IPS-20b (cell line): ENCODE results near the gene HDDC2.

Experiments
- H3K27ac ChIP-seq: one replicate; pipeline ENCODE4 v1.5.1; 2013; ENCODE audit warnings: low read length
- H3K27me3 ChIP-seq: 2 replicates; pipeline ENCODE4 v1.6.1; 2013; ENCODE audit warnings: mild to moderate bottlenecking, low read length, inconsistent platforms; ENCODE audit not compliant: insufficient read depth
- H3K36me3 ChIP-seq: 2 replicates; pipeline ENCODE4 v1.6.1; 2013; ENCODE audit warnings: low read depth, mild to moderate bottlenecking, inconsistent platforms, low read length, moderate library complexity; ENCODE audit not compliant: insufficient read depth
- H3K4me1 ChIP-seq: 2 replicates; pipeline ENCODE4 v1.6.1; 2013; ENCODE audit warnings: mild to moderate bottlenecking, control low read depth, inconsistent platforms, low read length, moderate library complexity; ENCODE audit not compliant: insufficient read depth
- H3K4me3 ChIP-seq: 2 replicates; pipeline ENCODE4 v1.5.1; 2013; ENCODE audit warnings: mild to moderate bottlenecking, low read length, inconsistent platforms
- H3K9ac ChIP-seq: 2 replicates; pipeline ENCODE4 v1.6.1; 2013; ENCODE audit warnings: low read depth, mild to moderate bottlenecking, inconsistent platforms, low read length, moderate library complexity
- H3K9me3 ChIP-seq: 2 replicates; pipeline ENCODE4 v1.6.1; 2013; ENCODE audit warnings: mild to moderate bottlenecking, low read depth, low read length, inconsistent platforms; ENCODE audit not compliant: insufficient read depth

The HDDC2 gene

DNA sequence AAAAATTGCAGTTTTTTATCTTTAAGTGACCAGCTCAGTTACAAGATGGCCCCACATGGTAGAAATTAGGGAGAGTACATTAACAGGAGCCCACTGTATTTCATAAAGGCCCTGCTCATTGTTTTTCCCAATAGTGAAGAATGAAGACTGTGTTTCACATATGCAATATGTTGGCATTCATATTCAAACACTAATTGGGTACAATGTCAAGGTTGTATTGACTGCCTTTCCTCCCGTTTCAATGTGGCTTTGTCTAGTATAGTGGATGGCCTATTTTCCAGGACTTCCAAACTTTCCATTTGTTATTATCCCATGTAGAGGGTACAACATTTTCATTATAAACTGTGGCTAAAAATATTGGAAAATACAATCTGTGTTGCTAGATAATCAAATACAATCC, 51.3 kb downstream of the HDDC2 start:
- Histone ChIP-seq H3K27me3 (no peaks in the 10 kb centered on the region), H3K27ac (no peak overlapping the region), H3K9me3 (no peaks in the 10 kb centered on the region), H3K4me3 (no peak overlapping the region), H3K9ac (no peak overlapping the region), H3K4me1 (peaks cover 8% of the 10 kb centered on the region; the same call in 1 of the 2 replicates), H3K36me3 (no peaks in the 10 kb centered on the region)

DNA sequence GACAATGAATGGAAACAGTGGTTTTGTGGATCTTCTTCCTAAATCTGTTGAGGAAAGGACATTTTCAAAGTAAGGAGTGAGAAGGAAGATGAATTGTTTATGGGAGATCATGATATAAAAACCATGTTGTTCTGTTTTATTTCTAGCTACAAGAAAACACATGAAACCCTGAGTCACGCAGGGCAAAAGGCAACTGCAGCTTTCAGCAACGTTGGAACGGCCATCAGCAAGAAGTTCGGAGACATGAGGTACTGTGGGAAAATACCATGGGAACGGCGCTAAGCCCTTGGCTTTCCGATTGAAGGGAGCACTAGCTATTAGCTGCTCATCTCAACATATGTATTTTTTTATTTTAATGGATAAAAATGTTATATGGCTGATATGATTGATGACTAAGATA, 53.6 kb downstream of the HDDC2 start:
- H3K36me3 ChIP-seq: no peaks in the 10 kb centered on the region
- H3K27ac ChIP-seq: no peak overlapping the region
- H3K9ac ChIP-seq: no peak overlapping the region
- no peaks in the 10 kb centered on the region for H3K27me3 ChIP-seq
- H3K4me3 ChIP-seq: no peak overlapping the region
- peaks cover 13% of the 10 kb centered on the region; the same call in 1 of the 2 replicates for H3K4me1 ChIP-seq
- no peaks in the 10 kb centered on the region for H3K9me3 ChIP-seq

DNA sequence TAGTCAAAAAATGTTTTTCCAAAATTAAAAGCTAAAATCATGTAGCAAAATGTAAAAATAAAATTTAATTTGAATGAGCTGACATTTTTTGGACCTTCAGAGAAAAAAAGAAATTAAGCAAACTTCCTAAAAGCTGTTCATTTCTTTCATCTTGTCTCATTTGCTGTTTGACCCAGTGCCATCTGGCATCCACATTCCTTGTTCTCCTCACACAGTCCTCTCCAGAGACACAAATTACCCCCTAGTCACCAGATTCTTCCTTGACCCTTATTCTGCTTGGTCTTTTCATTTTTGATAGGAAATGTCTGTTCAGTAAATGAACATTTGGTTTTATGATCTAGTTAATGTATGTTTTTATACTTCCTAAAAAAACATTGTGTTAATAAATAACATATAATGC, 55.2 kb downstream of the HDDC2 start:
- H3K36me3 ChIP-seq: no peaks in the 10 kb centered on the region
- no peak overlapping the region for H3K4me3 ChIP-seq

DNA sequence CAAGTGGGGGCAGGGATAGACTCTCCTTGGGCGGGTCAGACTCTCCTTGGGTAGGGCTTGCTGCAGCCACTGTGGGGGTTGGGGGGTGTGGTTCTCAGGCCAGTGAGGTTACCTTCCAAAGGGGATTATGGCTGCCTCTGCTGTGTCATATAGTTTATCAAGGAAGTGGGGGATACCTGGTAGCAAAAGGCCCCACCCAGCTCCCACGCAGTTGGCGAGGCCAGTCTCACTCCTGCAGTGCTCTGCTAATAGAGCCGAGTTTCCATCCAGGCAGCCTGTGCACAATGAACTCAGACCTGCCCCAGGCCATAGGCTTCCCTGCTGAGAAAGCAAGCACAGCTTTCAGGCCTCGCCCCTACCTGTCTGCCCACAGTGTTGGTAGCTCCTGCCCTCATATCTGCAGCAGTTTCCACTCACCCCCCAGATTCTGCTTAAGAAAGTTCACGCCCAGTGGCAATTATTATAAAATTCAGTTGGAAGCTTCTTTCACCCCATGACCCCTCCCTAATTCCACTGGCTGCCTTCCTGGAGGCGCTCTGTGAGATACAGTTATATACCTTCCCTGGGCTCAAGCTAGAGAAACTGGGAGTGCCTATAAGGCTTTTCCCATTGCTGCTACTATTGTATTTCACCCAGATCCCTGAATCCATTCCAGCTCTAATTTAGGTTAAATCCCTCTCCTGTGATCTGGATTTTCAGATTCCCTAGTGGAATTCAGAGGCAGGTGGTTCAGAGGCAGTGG, 56.1 kb downstream of the HDDC2 start:
- no peak overlapping the region for H3K9ac ChIP-seq
- H3K27me3 ChIP-seq: no peaks in the 10 kb centered on the region

More for the DNA sequence above, 55.2 kb downstream of the HDDC2 start:
- no peak overlapping the region for H3K27ac ChIP-seq
- H3K9ac ChIP-seq: no peak overlapping the region
- peaks cover 13% of the 10 kb centered on the region; the same call in 1 of the 2 replicates for H3K4me1 ChIP-seq
- H3K9me3 ChIP-seq: no peaks in the 10 kb centered on the region
- no peaks in the 10 kb centered on the region for H3K27me3 ChIP-seq

DNA sequence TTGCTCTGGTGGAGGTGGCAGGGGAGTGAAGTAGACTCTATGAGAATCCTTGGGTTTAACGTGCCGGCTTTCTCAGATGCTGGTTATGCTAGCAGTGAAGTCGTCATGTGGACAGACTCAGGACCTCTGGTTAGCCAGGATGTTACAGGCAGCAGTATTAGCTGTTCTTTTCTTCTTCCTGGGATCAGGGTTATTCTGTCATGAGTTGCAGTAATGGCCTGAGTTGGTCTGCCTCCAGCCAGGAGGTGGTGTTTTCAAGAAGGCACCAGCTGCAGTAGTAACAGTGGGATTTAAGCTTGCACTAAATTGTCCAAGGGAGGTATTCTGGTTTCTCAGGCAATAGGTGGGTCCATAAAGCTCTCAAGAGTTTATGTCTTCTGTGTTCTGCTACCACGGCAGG, 56.7 kb downstream of the HDDC2 start:
- Histone ChIP-seq H3K27ac (no peak overlapping the region), H3K4me3 (no peak overlapping the region), H3K4me1 (peaks cover 10% of the 10 kb centered on the region; the same call in 1 of the 2 replicates), H3K9ac (no peak overlapping the region), H3K9me3 (no peaks in the 10 kb centered on the region), H3K36me3 (no peaks in the 10 kb centered on the region), H3K27me3 (no peaks in the 10 kb centered on the region)

More for the DNA sequence above, 56.1 kb downstream of the HDDC2 start:
- Histone ChIP-seq H3K4me1 (peaks cover 13% of the 10 kb centered on the region; the same call in 1 of the 2 replicates), H3K4me3 (no peak overlapping the region), H3K36me3 (no peaks in the 10 kb centered on the region), H3K27ac (no peak overlapping the region), H3K9me3 (no peaks in the 10 kb centered on the region)

DNA sequence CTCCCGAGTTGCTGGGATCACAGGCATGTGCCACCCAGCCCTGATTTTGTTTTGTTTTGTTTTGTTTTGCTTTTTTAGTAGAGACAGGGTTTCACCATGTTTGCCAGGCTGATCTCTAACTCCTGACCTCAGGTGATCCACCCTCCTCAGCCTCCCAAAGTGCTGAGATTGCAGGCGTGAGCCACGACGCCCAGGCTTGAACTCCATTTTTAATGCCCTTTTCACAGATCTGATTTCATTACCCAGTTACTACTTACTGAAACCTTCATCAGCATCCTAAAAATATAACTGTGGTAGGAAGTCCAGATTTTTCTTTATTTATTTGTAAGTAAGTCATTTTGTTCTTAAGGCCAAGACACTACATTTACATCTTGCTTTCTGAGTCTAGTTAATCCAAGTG, 64.0 kb downstream of the HDDC2 start:
- no peaks in the 10 kb centered on the region for H3K27me3 ChIP-seq
- H3K4me3 ChIP-seq: no peak overlapping the region
- no peaks in the 10 kb centered on the region for H3K4me1 ChIP-seq
- H3K27ac ChIP-seq: no peak overlapping the region
- H3K9ac ChIP-seq: no peak overlapping the region
- no peaks in the 10 kb centered on the region for H3K9me3 ChIP-seq
- H3K36me3 ChIP-seq: no peaks in the 10 kb centered on the region

DNA sequence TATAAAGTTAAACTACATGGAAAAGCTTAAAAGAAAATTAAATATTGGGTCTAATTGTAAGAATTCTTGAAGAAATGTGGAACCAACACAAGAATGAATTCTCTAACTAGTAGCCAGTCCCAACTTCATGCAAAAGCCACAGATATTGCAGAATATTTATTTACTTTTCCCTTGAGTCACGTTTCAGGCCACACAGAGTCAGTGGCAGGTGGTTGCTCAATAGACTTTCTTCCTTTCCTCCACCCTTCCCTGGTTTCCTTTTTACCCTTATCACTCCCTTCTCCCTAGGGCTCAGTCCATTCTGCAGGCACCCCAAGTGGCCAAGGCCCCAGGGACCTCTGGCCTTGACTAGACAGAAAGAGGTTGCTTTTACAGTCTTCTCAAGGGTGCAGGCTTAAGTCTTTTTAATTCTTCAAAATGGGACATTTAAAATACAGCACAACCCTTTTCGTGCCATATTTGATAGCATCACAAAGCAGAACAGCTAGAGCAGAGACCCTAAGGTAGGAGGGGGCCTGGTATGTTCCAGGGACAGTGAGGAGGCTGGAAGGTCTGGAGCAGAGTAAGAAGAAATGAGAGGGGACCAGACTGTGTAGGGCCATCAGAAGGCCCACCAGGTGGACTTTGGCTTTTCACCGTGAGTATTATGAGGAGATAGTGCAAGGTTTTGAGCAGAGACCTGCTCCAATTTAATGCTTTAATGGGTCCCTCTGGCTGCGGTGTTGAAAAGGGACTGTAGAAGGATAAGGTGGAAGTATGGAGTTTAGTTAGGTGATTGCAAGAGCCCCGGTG, 65.0 kb downstream of the HDDC2 start:
- no peak overlapping the region for H3K27ac ChIP-seq
- H3K27me3 ChIP-seq: no peaks in the 10 kb centered on the region
- H3K36me3 ChIP-seq: no peaks in the 10 kb centered on the region

DNA sequence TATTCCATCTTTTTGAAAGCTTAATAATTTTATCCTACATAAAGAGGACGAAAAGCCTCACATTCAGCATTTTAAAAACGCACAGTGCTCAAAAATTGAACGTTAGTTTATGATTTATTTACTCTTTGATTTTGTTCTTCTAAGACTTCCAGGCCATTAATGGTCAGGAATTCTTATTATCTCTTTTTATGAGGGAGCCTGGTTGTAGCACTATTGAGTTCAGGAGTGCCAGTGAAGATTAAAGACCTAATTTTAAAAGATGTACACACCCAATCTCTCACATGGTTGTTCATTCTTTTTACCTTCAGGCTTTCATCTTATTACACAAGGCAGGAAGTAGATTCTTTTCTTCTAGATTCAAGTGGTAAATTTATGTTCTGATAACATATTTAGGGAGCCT, 68.6 kb downstream of the HDDC2 start:
- no peaks in the 10 kb centered on the region for H3K4me1 ChIP-seq
- no peaks in the 10 kb centered on the region for H3K27me3 ChIP-seq
- H3K4me3 ChIP-seq: no peak overlapping the region
- H3K9ac ChIP-seq: no peak overlapping the region
- H3K9me3 ChIP-seq: no peaks in the 10 kb centered on the region
- no peaks in the 10 kb centered on the region for H3K36me3 ChIP-seq
- H3K27ac ChIP-seq: no peak overlapping the region

More for the DNA sequence above, 65.0 kb downstream of the HDDC2 start:
- Histone ChIP-seq H3K9me3 (no peaks in the 10 kb centered on the region), H3K4me1 (no peaks in the 10 kb centered on the region), H3K4me3 (no peak overlapping the region), H3K9ac (no peak overlapping the region)

DNA sequence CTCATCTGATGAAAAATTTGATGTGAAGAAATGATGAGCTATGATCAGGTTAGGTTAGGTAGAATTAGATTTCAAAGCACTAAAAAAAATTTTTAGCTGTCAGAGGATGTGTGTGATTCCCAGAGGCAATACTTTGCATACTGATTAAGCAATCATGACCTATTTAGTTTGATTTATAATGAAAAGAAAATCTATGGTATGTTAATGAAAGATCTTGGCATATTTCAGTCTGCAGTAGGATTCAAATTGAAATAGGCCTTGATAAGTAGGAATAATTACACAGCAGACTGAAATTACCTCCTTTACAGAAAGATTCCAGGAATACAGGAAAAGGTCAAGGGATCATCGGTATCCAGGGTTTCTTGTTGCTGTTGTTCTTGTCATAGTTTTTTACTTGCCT, 69.3 kb downstream of the HDDC2 start:
- Histone ChIP-seq H3K4me3 (no peak overlapping the region), H3K27ac (no peak overlapping the region)

DNA sequence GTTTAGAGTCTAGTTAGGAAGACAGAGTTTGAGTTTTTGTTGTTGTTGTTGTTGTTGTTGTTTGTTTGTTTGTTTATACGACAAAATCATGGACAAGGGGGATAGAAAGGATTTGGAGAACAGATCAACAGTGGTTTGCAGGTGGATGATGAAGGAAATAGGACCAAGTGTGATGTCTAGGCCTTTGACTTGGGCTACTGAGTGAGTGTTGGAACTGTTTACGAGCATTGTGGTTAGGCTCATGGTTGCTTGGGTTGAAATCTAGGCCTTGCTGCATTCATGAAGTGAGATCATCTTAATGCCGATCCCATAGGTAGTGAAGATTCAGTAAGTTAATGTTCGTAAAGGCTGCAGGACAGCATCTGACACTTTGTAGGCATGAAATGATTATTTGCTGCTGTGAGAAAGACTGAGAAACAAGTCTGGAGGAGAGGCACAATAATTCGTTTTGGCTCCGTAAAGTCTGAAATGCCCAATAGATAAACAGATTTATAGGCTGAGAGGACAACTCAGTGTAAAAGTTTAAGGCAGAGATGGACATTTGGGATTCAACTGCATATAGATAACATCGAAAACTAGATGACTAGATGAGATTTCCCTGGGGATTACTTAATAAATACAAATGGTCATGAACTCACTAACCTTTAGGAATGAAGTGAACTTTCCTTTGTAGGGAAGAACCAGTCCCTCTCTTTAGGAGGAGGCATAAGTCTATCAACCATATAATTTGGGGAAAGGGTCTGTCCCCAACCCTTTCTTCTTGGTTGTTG, 70.0 kb downstream of the HDDC2 start:
- H3K36me3 ChIP-seq: no peaks in the 10 kb centered on the region
- no peak overlapping the region for H3K27ac ChIP-seq
- H3K9me3 ChIP-seq: no peaks in the 10 kb centered on the region
- H3K9ac ChIP-seq: no peak overlapping the region
- no peak overlapping the region for H3K4me3 ChIP-seq
- no peaks in the 10 kb centered on the region for H3K4me1 ChIP-seq
- no peaks in the 10 kb centered on the region for H3K27me3 ChIP-seq

More for the DNA sequence above, 69.3 kb downstream of the HDDC2 start:
- Histone ChIP-seq H3K4me1 (no peaks in the 10 kb centered on the region), H3K27me3 (no peaks in the 10 kb centered on the region), H3K36me3 (no peaks in the 10 kb centered on the region), H3K9me3 (no peaks in the 10 kb centered on the region), H3K9ac (no peak overlapping the region)

DNA sequence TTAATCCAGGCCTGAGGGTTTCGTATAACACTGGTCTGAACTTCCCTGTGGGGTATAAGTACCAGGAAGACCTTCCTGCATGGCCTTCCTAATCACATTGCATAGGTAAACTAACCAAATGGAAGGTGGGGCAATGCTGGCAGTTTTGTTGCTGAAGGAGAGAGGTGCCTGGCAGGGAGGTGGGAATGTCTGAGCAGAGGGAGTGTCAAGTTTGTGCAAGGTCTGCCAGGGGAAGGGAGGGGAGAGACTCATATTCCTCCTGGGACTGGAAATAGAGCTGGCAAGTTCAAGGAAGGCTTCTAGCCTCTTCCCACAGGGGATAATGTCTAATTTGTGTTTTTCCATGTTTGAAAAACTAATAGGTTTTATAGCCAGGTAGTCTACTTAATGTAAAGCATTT, 70.6 kb downstream of the HDDC2 start:
- Histone ChIP-seq H3K4me1 (no peaks in the 10 kb centered on the region), H3K27ac (no peak overlapping the region), H3K9ac (no peak overlapping the region), H3K27me3 (no peaks in the 10 kb centered on the region), H3K4me3 (no peak overlapping the region), H3K36me3 (no peaks in the 10 kb centered on the region), H3K9me3 (no peaks in the 10 kb centered on the region)
